Karpas-422 (cell line): Measurements from ENCODE around the gene TOMM34. TPM values are rescaled to one million over a fixed set of nuclear protein-coding genes. Genes with fewer than 3 reads are reported as not detected.

Experiments
- DNase-seq: peaks from one replicate; pipeline ENCODE4 v3.0.0-alpha.2; 2015
- H2AFZ ChIP-seq: fragments of 200-600 bp; sonication (generic); 2 replicates; pipeline ENCODE4 v1.6.1; 2014; ENCODE audit warnings: antibody characterized with exemption, low read length, mixed read lengths
- H3K27ac ChIP-seq: fragments of 200-600 bp; sonication (generic); 2 replicates; pipeline ENCODE4 v1.5.1; 2014; ENCODE audit warnings: mild to moderate bottlenecking, low read length, moderate library complexity
- H3K27me3 ChIP-seq: fragments of 200-600 bp; sonication (generic); 2 replicates; pipeline ENCODE4 v1.6.1; 2014; ENCODE audit warnings: low read length, mixed read lengths
- H3K36me3 ChIP-seq: fragments of 200-600 bp; sonication (generic); 2 replicates; pipeline ENCODE4 v1.6.1; 2014; ENCODE audit warnings: low read length, mixed read lengths; ENCODE audit not compliant: insufficient read depth
- H3K4me1 ChIP-seq: fragments of 200-600 bp; sonication (generic); 2 replicates; pipeline ENCODE4 v1.6.1; 2014; ENCODE audit warnings: mild to moderate bottlenecking, low read length, mixed read lengths
- H3K4me2 ChIP-seq: fragments of 200-600 bp; sonication (generic); 2 replicates; pipeline ENCODE4 v1.6.1; 2014; ENCODE audit warnings: low read length, low read depth, mild to moderate bottlenecking; ENCODE audit not compliant: poor library complexity, severe bottlenecking
- H3K4me3 ChIP-seq: fragments of 200-600 bp; sonication (generic); 2 replicates; pipeline ENCODE4 v1.5.1; 2014; ENCODE audit warnings: mild to moderate bottlenecking, antibody characterized with exemption, low read length, mixed read lengths
- H3K79me2 ChIP-seq: fragments of 200-600 bp; sonication (generic); 2 replicates; pipeline ENCODE4 v1.6.1; 2014; ENCODE audit warnings: mild to moderate bottlenecking, low read length, mixed read lengths
- H3K9ac ChIP-seq: fragments of 200-600 bp; sonication (generic); 2 replicates; pipeline ENCODE4 v1.6.0; 2014; ENCODE audit warnings: low read length
- H3K9me2 ChIP-seq: fragments of 200-600 bp; sonication (generic), shearing (Covaris generic); replicated peaks from 2 replicates; pipeline ENCODE4 v1.6.0; 2014; ENCODE audit warnings: mild to moderate bottlenecking, low read length, moderate library complexity; ENCODE audit not compliant: insufficient read depth
- H3K9me3 ChIP-seq: fragments of 300-700, 200-600 bp; sonication (generic); 2 replicates; pipeline ENCODE4 v1.6.1; 2014; ENCODE audit warnings: low read length, mixed read lengths
- H4K20me1 ChIP-seq: fragments of 200-600 bp; sonication (generic); 2 replicates; pipeline ENCODE4 v1.6.1; 2014; ENCODE audit warnings: mild to moderate bottlenecking, antibody characterized with exemption, low read length, low read depth; ENCODE audit not compliant: insufficient read depth
- total RNA-seq: library from RNA; depleted of rRNA; stranded (reverse); fragments of >200 nt; shearing (Covaris generic); gene quantifications from 2 replicates; pipeline ENCODE4 v1.2.3, GENCODE V29; 2014; ENCODE audit warnings: low replicate concordance

TOMM34 gene
- total RNA-seq, 1 experiment from 2014 or later, result 42.7 TPM

DNA sequence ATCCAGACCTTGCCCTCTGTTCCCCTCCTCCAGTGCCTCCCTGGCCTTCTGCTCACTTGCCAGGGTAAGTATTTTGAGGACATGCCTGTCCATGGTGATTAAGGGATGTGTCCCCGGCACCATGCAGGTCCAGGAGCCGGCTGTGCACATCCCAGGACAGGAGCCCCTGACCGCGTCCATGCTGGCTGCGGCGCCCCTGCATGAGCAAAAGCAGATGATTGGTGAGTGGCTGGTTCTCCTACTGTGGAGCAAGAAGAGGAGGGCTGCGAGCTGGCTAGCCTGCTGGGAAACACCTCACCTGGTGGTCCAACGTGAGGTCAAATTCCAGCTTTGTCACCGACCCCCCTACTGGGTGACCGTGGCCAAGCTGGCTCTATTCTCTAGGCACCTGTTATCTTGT lies 23.7 kb downstream of the TOMM34 start:
- H3K9ac ChIP-seq, result no peak overlapping the region
- H3K4me1 ChIP-seq, result no peaks in the 10 kb centered on the region
- H3K79me2 ChIP-seq, result no peaks in the 10 kb centered on the region
- DNase-seq, result no peak
- H3K9me2 ChIP-seq, result no peaks in the 10 kb centered on the region
- no peak overlapping the region for H3K4me3 ChIP-seq
- no peak overlapping the region for H3K27ac ChIP-seq
- no peak overlapping the region for H2AFZ ChIP-seq
- no peaks in the 10 kb centered on the region for H4K20me1 ChIP-seq
- no peak overlapping the region for H3K4me2 ChIP-seq
- no peaks in the 10 kb centered on the region for H3K9me3 ChIP-seq
- H3K36me3 ChIP-seq, result peaks cover 16% of the 10 kb centered on the region; the same call in 1 of the 2 replicates
- H3K27me3 ChIP-seq, result no peaks in the 10 kb centered on the region

DNA sequence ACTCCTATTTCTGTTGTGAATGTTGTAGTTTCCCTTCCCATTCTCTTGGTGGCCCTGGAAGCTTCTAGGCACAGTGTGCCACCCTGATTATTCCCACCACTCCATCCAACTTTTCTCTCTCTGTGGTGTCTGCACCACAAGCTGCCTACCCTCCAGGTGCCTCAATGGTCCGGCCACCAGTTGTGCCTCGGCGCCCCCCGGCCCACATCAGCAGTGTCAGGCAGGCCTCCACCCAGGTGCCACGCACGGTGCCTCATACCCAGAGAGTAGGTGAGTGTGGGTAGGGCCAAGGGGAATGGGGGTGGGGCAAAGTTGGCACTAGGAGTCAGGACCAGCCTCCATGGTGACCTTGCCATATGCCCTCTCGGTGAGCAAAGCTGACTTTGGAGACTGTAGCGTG lies 27.3 kb downstream of the TOMM34 start:
- H3K4me3 ChIP-seq, result no peak overlapping the region
- H3K9ac ChIP-seq, result no peak overlapping the region
- H3K27me3 ChIP-seq, result no peaks in the 10 kb centered on the region
- H3K4me2 ChIP-seq, result no peak overlapping the region
- H3K9me3 ChIP-seq, result no peaks in the 10 kb centered on the region
- H3K9me2 ChIP-seq, result no peaks in the 10 kb centered on the region
- no peak for DNase-seq
- no peaks in the 10 kb centered on the region for H4K20me1 ChIP-seq
- H2AFZ ChIP-seq, result no peak overlapping the region
- no peaks in the 10 kb centered on the region for H3K79me2 ChIP-seq
- peaks cover 11% of the 10 kb centered on the region; the same call in 1 of the 2 replicates for H3K36me3 ChIP-seq
- H3K4me1 ChIP-seq, result no peaks in the 10 kb centered on the region
- no peak overlapping the region for H3K27ac ChIP-seq

DNA sequence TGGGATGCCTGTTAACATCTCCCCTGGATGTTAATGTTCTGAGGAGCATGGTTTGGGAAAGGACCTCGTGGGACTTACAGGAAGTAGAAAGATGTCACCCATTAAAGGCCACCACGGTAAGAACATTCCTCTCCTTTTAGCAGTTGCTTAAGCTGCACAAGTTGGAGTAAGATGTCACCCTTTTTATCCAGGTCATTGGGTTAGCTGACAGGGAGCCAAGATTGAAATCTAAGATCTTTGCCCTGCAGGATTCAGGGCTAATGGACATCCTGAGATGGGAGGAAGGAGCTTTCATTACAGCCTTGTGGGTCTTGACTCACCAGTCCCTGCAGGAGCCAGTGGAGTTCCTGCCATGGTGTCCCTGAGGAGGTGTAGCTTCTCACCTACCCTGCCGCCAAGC lies 28.3 kb downstream of the TOMM34 start:
- Histone ChIP-seq H3K4me3 (no peak overlapping the region), H3K4me2 (no peak overlapping the region), H4K20me1 (no peaks in the 10 kb centered on the region), H3K9me3 (no peaks in the 10 kb centered on the region), H2AFZ (no peak overlapping the region), H3K4me1 (no peaks in the 10 kb centered on the region), H3K27ac (no peak overlapping the region), H3K36me3 (peaks cover 11% of the 10 kb centered on the region; the same call in 1 of the 2 replicates), H3K9ac (no peak overlapping the region), H3K27me3 (no peaks in the 10 kb centered on the region), H3K79me2 (no peaks in the 10 kb centered on the region), H3K9me2 (no peaks in the 10 kb centered on the region)
- no peak for DNase-seq

DNA sequence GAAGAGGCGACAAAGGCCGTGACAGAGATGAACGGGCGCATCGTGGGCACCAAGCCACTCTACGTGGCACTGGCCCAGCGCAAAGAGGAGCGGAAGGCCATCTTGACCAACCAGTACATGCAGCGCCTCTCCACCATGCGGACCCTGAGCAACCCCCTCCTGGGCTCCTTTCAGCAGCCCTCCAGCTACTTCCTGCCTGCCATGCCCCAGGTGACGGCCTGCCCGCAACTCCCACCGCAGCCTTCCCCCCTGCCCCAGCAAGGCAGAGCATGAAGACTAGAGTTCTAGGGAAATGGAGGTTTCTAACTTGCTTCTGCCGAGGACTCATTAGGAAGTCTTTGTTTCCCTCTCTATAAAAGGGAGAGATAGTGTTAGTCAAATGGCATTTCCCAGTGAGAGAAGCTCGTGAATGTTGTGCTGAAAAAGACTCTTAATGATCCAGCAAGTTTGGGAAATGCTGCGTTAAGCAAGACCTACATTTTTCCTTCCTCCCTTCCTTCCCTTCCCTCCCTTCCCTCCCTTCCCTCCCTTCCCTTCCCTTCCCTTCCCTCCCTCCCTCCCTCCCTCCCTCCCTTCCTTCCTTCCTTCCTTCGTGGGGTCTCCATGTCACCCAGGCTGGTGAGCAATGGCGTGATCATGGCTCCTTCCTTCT lies 29.6 kb downstream of the TOMM34 start:
- Histone ChIP-seq H4K20me1 (no peaks in the 10 kb centered on the region), H3K9me2 (no peaks in the 10 kb centered on the region), H3K36me3 (peaks cover 14% of the 10 kb centered on the region; the same call in 1 of the 2 replicates), H3K9ac (no peak overlapping the region), H3K27ac (no peak overlapping the region), H3K79me2 (no peaks in the 10 kb centered on the region), H2AFZ (no peak overlapping the region), H3K9me3 (no peaks in the 10 kb centered on the region), H3K4me1 (no peaks in the 10 kb centered on the region), H3K4me2 (no peak overlapping the region), H3K4me3 (no peak overlapping the region), H3K27me3 (no peaks in the 10 kb centered on the region)
- no peak for DNase-seq

DNA sequence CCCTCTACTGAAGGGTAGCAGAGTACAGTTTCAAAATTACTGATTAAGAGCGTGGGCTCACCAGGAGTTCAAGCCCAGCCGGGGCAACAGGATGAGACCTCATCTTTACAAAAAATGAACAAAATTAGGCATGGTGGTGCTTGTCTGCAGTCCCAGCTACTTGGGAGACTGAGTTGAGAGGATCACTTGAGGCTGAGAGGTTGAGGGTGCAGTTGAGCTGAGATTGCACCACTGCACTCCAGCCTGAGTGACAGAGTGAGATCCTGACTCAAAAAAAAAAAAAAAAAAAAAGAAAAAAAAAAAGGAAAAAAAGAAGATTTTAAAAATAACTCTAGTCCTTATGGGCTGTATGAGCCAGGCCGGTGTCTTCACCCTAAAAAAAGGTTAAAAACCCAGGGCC lies 31.6 kb downstream of the TOMM34 start:
- Histone ChIP-seq H3K27me3 (no peaks in the 10 kb centered on the region), H4K20me1 (no peaks in the 10 kb centered on the region), H3K4me2 (no peak overlapping the region), H3K9me2 (no peaks in the 10 kb centered on the region), H3K79me2 (no peaks in the 10 kb centered on the region), H3K4me1 (no peaks in the 10 kb centered on the region), H2AFZ (no peak overlapping the region), H3K4me3 (no peak overlapping the region), H3K36me3 (peaks cover 19% of the 10 kb centered on the region; the same call in 1 of the 2 replicates), H3K9me3 (no peaks in the 10 kb centered on the region), H3K27ac (no peak overlapping the region), H3K9ac (no peak overlapping the region)
- no peak for DNase-seq

DNA sequence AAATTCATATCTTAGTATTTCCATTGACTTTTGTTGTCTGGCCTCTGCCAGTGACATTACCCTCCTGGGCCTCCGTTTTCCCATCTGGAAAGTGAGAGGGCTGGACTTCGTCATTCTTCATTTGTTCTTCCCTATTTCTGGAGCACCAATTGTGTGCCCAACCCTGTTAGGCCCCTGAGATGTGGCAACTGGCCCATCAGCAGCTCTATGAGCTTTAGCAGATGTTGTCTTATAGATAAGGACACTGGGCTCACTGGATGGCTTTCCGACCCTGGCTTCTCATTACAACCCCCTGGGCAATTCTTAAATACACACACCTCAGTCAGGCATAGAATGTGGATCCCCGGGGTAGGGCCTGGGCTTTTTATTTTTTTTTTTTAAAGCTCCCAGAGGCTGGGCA lies 35.7 kb downstream of the TOMM34 start:
- Histone ChIP-seq H3K4me3 (no peak overlapping the region), H3K27me3 (no peaks in the 10 kb centered on the region), H4K20me1 (no peaks in the 10 kb centered on the region), H3K9ac (no peak overlapping the region), H3K4me2 (no peak overlapping the region), H3K27ac (no peak overlapping the region), H3K9me3 (no peaks in the 10 kb centered on the region), H2AFZ (no peak overlapping the region), H3K79me2 (no peaks in the 10 kb centered on the region), H3K36me3 (peaks cover 12% of the 10 kb centered on the region; the same call in 1 of the 2 replicates), H3K9me2 (no peaks in the 10 kb centered on the region), H3K4me1 (no peaks in the 10 kb centered on the region)
- DNase-seq, result no peak

DNA sequence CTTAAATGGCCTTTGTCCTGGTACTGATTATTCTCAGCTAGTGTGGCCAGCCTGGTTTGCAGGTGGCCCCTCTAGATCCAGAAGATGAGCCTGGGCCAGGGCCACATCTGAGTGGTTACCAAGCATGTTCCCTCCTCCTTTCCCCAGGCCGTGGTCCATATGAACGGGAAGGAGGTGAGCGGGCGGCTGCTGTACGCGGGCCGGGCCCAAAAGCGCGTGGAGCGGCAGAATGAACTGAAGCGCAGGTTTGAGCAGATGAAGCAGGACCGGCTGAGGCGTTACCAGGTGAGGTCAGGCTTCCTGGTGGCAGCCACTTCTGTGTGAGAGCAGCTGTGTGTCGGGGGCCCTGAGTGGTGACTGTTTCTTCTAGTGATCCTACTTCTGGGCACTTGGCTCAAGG lies 38.8 kb downstream of the TOMM34 start:
- Histone ChIP-seq H3K79me2 (no peaks in the 10 kb centered on the region), H3K4me2 (no peak overlapping the region), H3K4me1 (no peaks in the 10 kb centered on the region), H3K9ac (no peak overlapping the region), H3K9me3 (no peaks in the 10 kb centered on the region), H3K27me3 (no peaks in the 10 kb centered on the region), H3K27ac (no peak overlapping the region), H3K4me3 (no peak overlapping the region), H4K20me1 (no peaks in the 10 kb centered on the region), H2AFZ (no peak overlapping the region), H3K36me3 (peaks cover 17% of the 10 kb centered on the region; the same call in 1 of the 2 replicates), H3K9me2 (no peaks in the 10 kb centered on the region)
- no peak for DNase-seq

DNA sequence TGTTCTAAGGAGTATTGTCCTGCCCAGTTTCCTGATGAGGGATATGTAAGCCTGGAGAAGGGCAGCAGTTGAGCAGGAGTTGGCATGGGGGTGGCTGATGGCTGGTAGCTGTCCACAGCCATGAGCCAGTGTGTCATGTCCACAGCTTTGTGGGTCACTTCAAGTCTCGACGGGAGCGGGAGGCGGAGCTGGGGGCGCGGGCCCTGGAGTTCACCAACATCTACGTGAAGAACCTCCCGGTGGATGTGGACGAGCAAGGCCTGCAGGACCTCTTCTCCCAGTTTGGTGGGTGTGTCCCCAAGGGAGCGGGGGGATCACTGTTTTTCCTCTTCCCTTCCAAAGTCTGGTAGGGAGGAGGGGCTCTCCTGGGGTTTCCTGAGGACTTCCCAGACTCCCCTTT lies 41.4 kb downstream of the TOMM34 start:
- no peak overlapping the region for H3K9ac ChIP-seq
- no peaks in the 10 kb centered on the region for H3K9me2 ChIP-seq
- no peak overlapping the region for H3K4me2 ChIP-seq
- H2AFZ ChIP-seq, result no peak overlapping the region
- H3K4me3 ChIP-seq, result no peak overlapping the region
- H3K9me3 ChIP-seq, result no peaks in the 10 kb centered on the region
- no peak for DNase-seq
- H3K27me3 ChIP-seq, result no peaks in the 10 kb centered on the region
- no peak overlapping the region for H3K27ac ChIP-seq
- no peaks in the 10 kb centered on the region for H4K20me1 ChIP-seq
- H3K36me3 ChIP-seq, result peaks cover 6% of the 10 kb centered on the region; the same call in 1 of the 2 replicates
- H3K4me1 ChIP-seq, result no peaks in the 10 kb centered on the region
- no peaks in the 10 kb centered on the region; the same call in 1 of the 2 replicates for H3K79me2 ChIP-seq
